ENCODE measurements around the gene DFFB. TPM values are rescaled to one million over a fixed set of nuclear protein-coding genes. Genes with fewer than 3 reads are reported as not detected.

The DFFB gene
- total and polyA plus RNA-seq, 2 donors (not counting 3 experiments of a cell fraction or from before 2014, with no cell fraction given) = 11.7 to 11.8 TPM

GRCh38 chr1:3811595-3811911, 45.7 kb upstream of the DFFB start:
- H2AFZ ChIP-seq (ENCODE audit: low read depth, low read length) = no peak overlapping the region
- intact Hi-C loops (cut with micrococcal nuclease) (no loop called here), dilution Hi-C loops (cut with MboI; ENCODE audit: extremely low pct_ligation_motif_present, low sequenced_read_pairs) (no loop called here)
- no TSS peak for BruUV-seq (replicated peaks)
- DNase-seq (ENCODE audit: low read depth, low spot score) (no peak), FAIRE-seq (no peak)
- no peak overlapping the region for H3K9ac ChIP-seq (replicated peaks; ENCODE audit: extremely low read depth, insufficient read depth, low read length)
- H3K4me2 ChIP-seq (ENCODE audit: insufficient read depth, low read length) = no peak overlapping the region
- H3K36me3 ChIP-seq (ENCODE audit: control insufficient read depth in 2 of 2, extremely low read depth in 1 of 2, insufficient read depth in 2 of 2, low read length in 2 of 2) = peaks cover 0 to 3% of the 10 kb centered on the region in 2 experiments
- no peaks in the 10 kb centered on the region for H3K79me2 ChIP-seq (ENCODE audit: control insufficient read depth, insufficient read depth, low read length)
- H3K4me3 ChIP-seq (replicated peaks in 1 of 3; ENCODE audit: insufficient read depth in 1 of 3, low read depth in 1 of 3, low read length in 3 of 3) = no peak overlapping the region
- no peaks in the 10 kb centered on the region for H4K20me1 ChIP-seq (replicated peaks; ENCODE audit: control insufficient read depth, extremely low read depth, insufficient read depth, low read length)
- H3K9me1 ChIP-seq (replicated peaks; ENCODE audit: control insufficient read depth, extremely low read depth, insufficient read depth, low read length) = no peaks in the 10 kb centered on the region
- ChIA-PET POLR2A (no interaction called here), CTCF (no interaction called here)
- no peaks in the 10 kb centered on the region for H3K4me1 ChIP-seq (ENCODE audit: control insufficient read depth, extremely low read depth, insufficient read depth, low read length)
- H3K27ac ChIP-seq (ENCODE audit: insufficient read depth, low read depth, low read length) = no peak overlapping the region
- H3K9me3 ChIP-seq (replicated peaks; ENCODE audit: control insufficient read depth, insufficient read depth, low read length) = no peaks in the 10 kb centered on the region
- H3K27me3 ChIP-seq (ENCODE audit: control insufficient read depth in 2 of 2, insufficient read depth in 2 of 2, low read length in 2 of 2) = no peaks in the 10 kb centered on the region
- no peak for TF ChIP-seq JUN (IDR thresholded peaks at IDR 0.05; ENCODE audit: borderline replicate concordance, insufficient read depth, insufficient read length, low read depth)
- no peak for TF ChIP-seq MAX (IDR thresholded peaks at IDR 0.05; ENCODE audit: insufficient read depth, insufficient read length)
- no peak for TF ChIP-seq CTCF (IDR thresholded peaks at IDR 0.05; ENCODE audit: extremely low read depth in 1 of 2, insufficient read depth in 1 of 2, low read depth in 1 of 2, low read length in 2 of 2)
- TF ChIP-seq POLR2A (IDR thresholded peaks at IDR 0.05; ENCODE audit: low read depth, low read length) = no peak
- TF ChIP-seq POLR2AphosphoS5 (IDR thresholded peaks at IDR 0.05; ENCODE audit: insufficient read depth, low read depth, low read length) = no peak
- TF ChIP-seq EZH2 (IDR thresholded peaks at IDR 0.05; ENCODE audit: borderline replicate concordance, low read depth, low read length, severe bottlenecking) = no peak

DNA sequence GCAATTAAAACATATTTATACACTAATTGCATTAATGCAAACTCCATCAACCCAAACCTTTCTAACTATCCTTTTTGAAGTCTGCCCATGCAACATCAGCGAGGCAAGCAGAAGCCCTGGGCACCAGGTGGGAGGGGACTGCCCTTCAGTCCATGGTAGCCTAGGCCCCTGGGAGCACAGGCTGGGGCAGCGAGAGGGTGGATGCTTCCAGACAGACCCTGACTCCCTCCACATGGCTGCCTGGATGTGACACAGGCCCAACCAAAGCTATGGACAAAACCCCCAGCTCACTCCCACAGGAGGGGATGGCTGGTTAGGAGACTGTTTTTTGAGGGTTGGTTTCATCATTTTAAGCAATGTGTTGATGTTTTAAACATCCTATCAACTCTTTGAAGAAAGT, 43.2 kb upstream of the DFFB start:
- H3K36me3 ChIP-seq (ENCODE audit: control insufficient read depth in 2 of 2, extremely low read depth in 1 of 2, insufficient read depth in 2 of 2, low read length in 2 of 2) = peaks cover 0 to 3% of the 10 kb centered on the region in 2 experiments
- TF ChIP-seq MYC (IDR thresholded peaks at IDR 0.05; ENCODE audit: low read depth, low read length) = no peak
- no peak for TF ChIP-seq JUN (IDR thresholded peaks at IDR 0.05; ENCODE audit: borderline replicate concordance, insufficient read depth, insufficient read length, low read depth)
- no peak for TF ChIP-seq GATA2 (IDR thresholded peaks at IDR 0.05; ENCODE audit: insufficient read depth, insufficient read length, low read depth, low read length)
- no peak for TF ChIP-seq POLR2AphosphoS5 (IDR thresholded peaks at IDR 0.05; ENCODE audit: insufficient read depth, low read depth, low read length)
- no peak for TF ChIP-seq POLR2A (IDR thresholded peaks at IDR 0.05; ENCODE audit: low read depth, low read length)
- TF ChIP-seq EZH2 (IDR thresholded peaks at IDR 0.05; ENCODE audit: borderline replicate concordance, low read depth, low read length, severe bottlenecking) = no peak
- no peak for TF ChIP-seq MAX (IDR thresholded peaks at IDR 0.05; ENCODE audit: insufficient read depth, insufficient read length)
- H3K4me3 ChIP-seq (replicated peaks in 1 of 3; ENCODE audit: insufficient read depth in 1 of 3, low read depth in 1 of 3, low read length in 3 of 3) = no peak overlapping the region
- H2AFZ ChIP-seq (ENCODE audit: low read depth, low read length) = no peak overlapping the region
- H3K9ac ChIP-seq (replicated peaks; ENCODE audit: extremely low read depth, insufficient read depth, low read length) = no peak overlapping the region
- no peaks in the 10 kb centered on the region for H3K9me1 ChIP-seq (replicated peaks; ENCODE audit: control insufficient read depth, extremely low read depth, insufficient read depth, low read length)
- CTCF ChIA-PET = no interaction called here
- BruUV-seq (replicated peaks) = no TSS peak
- dilution Hi-C loops (cut with MboI; ENCODE audit: extremely low pct_ligation_motif_present, low sequenced_read_pairs) (no loop called here), intact Hi-C loops (cut with micrococcal nuclease) (no loop called here)
- no peaks in the 10 kb centered on the region for H3K4me1 ChIP-seq (ENCODE audit: control insufficient read depth, extremely low read depth, insufficient read depth, low read length)
- H3K4me2 ChIP-seq (ENCODE audit: insufficient read depth, low read length) = no peak overlapping the region
- no peaks in the 10 kb centered on the region for H4K20me1 ChIP-seq (replicated peaks; ENCODE audit: control insufficient read depth, extremely low read depth, insufficient read depth, low read length)
- DNase-seq (ENCODE audit: low read depth, low spot score) (no peak), FAIRE-seq (no peak)
- H3K79me2 ChIP-seq (ENCODE audit: control insufficient read depth, insufficient read depth, low read length) = no peaks in the 10 kb centered on the region
- H3K27ac ChIP-seq (ENCODE audit: insufficient read depth, low read depth, low read length) = no peak overlapping the region
- H3K9me3 ChIP-seq (replicated peaks; ENCODE audit: control insufficient read depth, insufficient read depth, low read length) = no peaks in the 10 kb centered on the region
- no peaks in the 10 kb centered on the region for H3K27me3 ChIP-seq (ENCODE audit: control insufficient read depth in 2 of 2, insufficient read depth in 2 of 2, low read length in 2 of 2)
- POLR2A ChIA-PET = no interaction called here
